Ovary (tissue), 3 donors: ENCODE measurements around the gene IFI30.

Source experiments
- EP300 ChIP-seq: sonication (generic); formaldehyde crosslinking; IDR thresholded peaks from one replicate; pipeline ENCODE4 v1.6.1; 2017; ENCODE audit warnings: antibody characterized with exemption
- TF ChIP-seq, protein P1 (sequence below), 3 donors: fragments of 450-650 bp in 2 of 3; fragments of 200-600 bp in 1 of 3; IDR thresholded peaks; one replicate each; pipeline versions ENCODE4 v1.5.1 to v1.8.0; 2016 to 2022; ENCODE audit warnings: antibody characterized with exemption in 3 of 3, mild to moderate bottlenecking in 1 of 3
- donor health status: DM: no; HTN: no; CAD: no.

DNA sequence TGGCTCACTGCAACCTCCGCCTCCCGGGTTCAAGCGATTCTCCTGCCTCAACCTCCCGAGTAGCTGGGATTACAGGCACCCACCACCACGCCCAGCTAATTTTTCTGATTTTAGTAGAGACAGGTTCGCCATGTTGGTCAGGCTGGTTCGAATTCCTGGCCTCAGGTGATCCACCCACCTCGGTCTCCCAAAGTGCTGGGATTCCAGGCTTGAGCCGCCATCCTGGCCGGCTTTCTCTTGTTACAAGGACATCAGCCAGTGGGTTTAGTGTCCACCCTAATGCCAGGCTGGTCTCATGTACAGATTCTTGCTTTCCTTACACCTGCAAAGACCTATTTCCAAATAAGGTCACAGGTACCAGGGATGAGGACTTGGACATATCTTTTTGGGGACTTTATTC is 13.8 kb upstream of the IFI30 start:
- TF ChIP-seq, protein P1, sequence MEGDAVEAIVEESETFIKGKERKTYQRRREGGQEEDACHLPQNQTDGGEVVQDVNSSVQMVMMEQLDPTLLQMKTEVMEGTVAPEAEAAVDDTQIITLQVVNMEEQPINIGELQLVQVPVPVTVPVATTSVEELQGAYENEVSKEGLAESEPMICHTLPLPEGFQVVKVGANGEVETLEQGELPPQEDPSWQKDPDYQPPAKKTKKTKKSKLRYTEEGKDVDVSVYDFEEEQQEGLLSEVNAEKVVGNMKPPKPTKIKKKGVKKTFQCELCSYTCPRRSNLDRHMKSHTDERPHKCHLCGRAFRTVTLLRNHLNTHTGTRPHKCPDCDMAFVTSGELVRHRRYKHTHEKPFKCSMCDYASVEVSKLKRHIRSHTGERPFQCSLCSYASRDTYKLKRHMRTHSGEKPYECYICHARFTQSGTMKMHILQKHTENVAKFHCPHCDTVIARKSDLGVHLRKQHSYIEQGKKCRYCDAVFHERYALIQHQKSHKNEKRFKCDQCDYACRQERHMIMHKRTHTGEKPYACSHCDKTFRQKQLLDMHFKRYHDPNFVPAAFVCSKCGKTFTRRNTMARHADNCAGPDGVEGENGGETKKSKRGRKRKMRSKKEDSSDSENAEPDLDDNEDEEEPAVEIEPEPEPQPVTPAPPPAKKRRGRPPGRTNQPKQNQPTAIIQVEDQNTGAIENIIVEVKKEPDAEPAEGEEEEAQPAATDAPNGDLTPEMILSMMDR (IDR thresholded peaks at IDR 0.05): no peak
- no peak for TF ChIP-seq EP300
